ENCODE results near the gene OR52A1. TPM values are rescaled to one million over a fixed set of nuclear protein-coding genes. Genes with fewer than 3 reads are reported as not detected.

The OR52A1 gene
- total and polyA plus RNA-seq, 9 of the 15 experiments (the other 6 are each of a cell fraction or from before 2014, with no cell fraction given): under 0.01 to 0.33 (median 0.13) TPM; not detected in 3

- TF ChIP-seq AFF1 (IDR thresholded peaks at IDR 0.05; ENCODE audit: low read depth in 1 of 2, partially characterized antibody in 2 of 2): no peak
- 0 out of 2 replicates have a peak, but pooled peaks have one; percentile 14 for TF ChIP-seq TAL1 (IDR thresholded peaks at IDR 0.05)
- TF ChIP-seq KAT7 (CRISPR knock-in tag; IDR thresholded peaks at IDR 0.05; ENCODE audit: borderline replicate concordance): no peak
- no peak for TF ChIP-seq TAF15 (IDR thresholded peaks at IDR 0.05; ENCODE audit: low read depth, low read length)
- no peak for TF ChIP-seq RBM25 (IDR thresholded peaks at IDR 0.05; ENCODE audit: low read depth, low read length, severe bottlenecking)
- no peak for TF ChIP-seq NCOA6 (IDR thresholded peaks at IDR 0.05)
- no peak for TF ChIP-seq SIN3B (IDR thresholded peaks at IDR 0.05; ENCODE audit: low read depth)
- no peak for TF ChIP-seq PHB (CRISPR knock-in tag; IDR thresholded peaks at IDR 0.05)
- TF ChIP-seq SIRT6 (IDR thresholded peaks at IDR 0.05; ENCODE audit: low read depth, low read length): no peak
Observed at GRCh38 chr11:5198285-5198684, 43.7 kb upstream of the OR52A1 start (continued).
